Body of pancreas (tissue), 4 donors: ENCODE data around the gene ZNF516.

Experiments
- POLR2A ChIP-seq, 3 donors: fragments of 450-650 bp; IDR thresholded peaks; one replicate each; pipeline ENCODE4 v1.6.1; 2016; ENCODE audit warnings: antibody characterized with exemption in 3 of 3, mild to moderate bottlenecking in 2 of 3
- TF ChIP-seq, protein P1 (sequence below), 7 experiments: fragments of 450-650 bp in 4 of 7; fragments of 200-600 bp in 3 of 7; sonication (generic) in 3 of 7; IDR thresholded peaks; one replicate each; pipeline ENCODE4 v1.5.1; 2016 to 2019; ENCODE audit warnings: antibody characterized with exemption in 7 of 7

DNA sequence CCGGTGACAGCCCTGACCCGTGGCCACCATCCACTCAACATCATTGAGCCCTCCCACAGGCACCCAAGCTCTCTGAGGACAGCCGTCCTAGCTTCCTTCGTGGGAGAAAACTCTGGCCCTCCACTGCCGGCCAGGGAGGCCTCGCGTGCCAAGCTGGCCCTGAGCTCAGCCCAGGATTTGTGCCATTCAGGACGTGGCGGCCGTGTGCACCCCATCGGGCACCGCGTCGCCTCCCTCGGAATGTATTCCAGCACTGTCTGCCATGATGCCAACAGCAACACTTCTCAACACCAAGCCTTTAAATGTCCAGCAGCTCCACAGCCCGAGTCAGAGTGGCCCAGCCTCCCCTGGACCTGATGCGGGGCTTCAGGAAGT lies 35.7 kb downstream of the ZNF516 start:
- TF ChIP-seq, protein P1, sequence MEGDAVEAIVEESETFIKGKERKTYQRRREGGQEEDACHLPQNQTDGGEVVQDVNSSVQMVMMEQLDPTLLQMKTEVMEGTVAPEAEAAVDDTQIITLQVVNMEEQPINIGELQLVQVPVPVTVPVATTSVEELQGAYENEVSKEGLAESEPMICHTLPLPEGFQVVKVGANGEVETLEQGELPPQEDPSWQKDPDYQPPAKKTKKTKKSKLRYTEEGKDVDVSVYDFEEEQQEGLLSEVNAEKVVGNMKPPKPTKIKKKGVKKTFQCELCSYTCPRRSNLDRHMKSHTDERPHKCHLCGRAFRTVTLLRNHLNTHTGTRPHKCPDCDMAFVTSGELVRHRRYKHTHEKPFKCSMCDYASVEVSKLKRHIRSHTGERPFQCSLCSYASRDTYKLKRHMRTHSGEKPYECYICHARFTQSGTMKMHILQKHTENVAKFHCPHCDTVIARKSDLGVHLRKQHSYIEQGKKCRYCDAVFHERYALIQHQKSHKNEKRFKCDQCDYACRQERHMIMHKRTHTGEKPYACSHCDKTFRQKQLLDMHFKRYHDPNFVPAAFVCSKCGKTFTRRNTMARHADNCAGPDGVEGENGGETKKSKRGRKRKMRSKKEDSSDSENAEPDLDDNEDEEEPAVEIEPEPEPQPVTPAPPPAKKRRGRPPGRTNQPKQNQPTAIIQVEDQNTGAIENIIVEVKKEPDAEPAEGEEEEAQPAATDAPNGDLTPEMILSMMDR (IDR thresholded peaks at IDR 0.05) = no peak
- TF ChIP-seq POLR2A (IDR thresholded peaks at IDR 0.05) = no peak
